ENCODE data around the gene HSPA9. TPM values are rescaled to one million over a fixed set of nuclear protein-coding genes. Genes with fewer than 3 reads are reported as not detected.

The HSPA9 gene
- total and polyA plus RNA-seq, 8 donors, result 68.8 to 427 (median 175) TPM

- Histone ChIP-seq H3K4me3 (no peak overlapping the region), H3K4me1 (peaks cover 11 to 26% (median 16%) of the 10 kb centered on the region in 4 donors), H3K27ac (peak overlapping the region in 2 of 5 donors; percentile 47 to 60), H3K27me3 (no peaks in the 10 kb centered on the region), H3K36me3 (peaks cover 12 to 46% (median 37%) of the 10 kb centered on the region in 4 donors), H3K9me3 (no peaks in the 10 kb centered on the region)
- WGBS, 5 donors, result 12 to 32% (median 22%) methylated on average over 4 of the region's 4 CpGs
- no peak for TF ChIP-seq CTCF (IDR thresholded peaks at IDR 0.05)
- peak in 1 of 3 donors; percentile 45 for TF ChIP-seq POLR2AphosphoS5 (IDR thresholded peaks at IDR 0.05)
- TF ChIP-seq POLR2A (IDR thresholded peaks at IDR 0.05), result no peak
- TF ChIP-seq EP300 (IDR thresholded peaks at IDR 0.05), result no peak
- intact Hi-C loops (cut with DNase I; ENCODE audit: low total_unique reads), result loop anchor here (5.0 kb wide), 1 partner anchor 57 kb away; no protein-coding TSS in a partner anchor
- peak; percentile 47 to 57 for DNase-seq
Measured at GRCh38 chr5:138504799-138505198, 70.4 kb downstream of the HSPA9 start.

Small RNA genes within 50 kb of the gene (small RNA-seq; reads per million reads assigned to genes)
- gene RF00154, result 29.0 to 120 (median 36.9) reads per million in 4 donors
- gene RF01210, result 0 reads per million in 4 donors
- gene SNORD63, result 440 to 649 (median 521) reads per million in 4 donors

Other genes with a start within 250 kb of the HSPA9 start
- 1 to 10 TPM in 2 of 5 donors, not detected in 3; 2.9 to 4.1 TPM for gene CDC25C, start 243.6 kb downstream of the HSPA9 start, total RNA-seq
- gene CDC25C, start 243.6 kb downstream of the HSPA9 start, polyA plus RNA-seq, result 1 to 10 TPM in 1 of 3 donors, under 1 TPM in 2; 0.75 to 2.1 (median 0.92) TPM
- 10 to 100 TPM in 4 of 5 donors, under 1 TPM in 1; 0.29 to 43.3 (median 26.8) TPM for gene FAM53C, start 237.1 kb downstream of the HSPA9 start, total RNA-seq
- 10 to 100 TPM in 1 of 3 donors, 1 to 10 TPM in 2; 7.0 to 13.4 (median 8.7) TPM for gene FAM53C, start 237.1 kb downstream of the HSPA9 start, polyA plus RNA-seq
- gene KDM3B, start 222.7 kb downstream of the HSPA9 start, total RNA-seq, result 100 to 1,000 TPM in 1 of 5 donors, 10 to 100 TPM in 4; 47.1 to 107 (median 62.6) TPM
- gene KDM3B, start 222.7 kb downstream of the HSPA9 start, polyA plus RNA-seq, result 10 to 100 TPM; 12.6 to 20.8 (median 15.6) TPM
- 10 to 100 TPM in 1 of 5 donors, 1 to 10 TPM in 2, not detected in 2; 4.5 to 73.3 (median 7.7) TPM for gene REEP2, start 136.3 kb downstream of the HSPA9 start, total RNA-seq
- 1 to 10 TPM; 2.1 to 5.8 (median 3.1) TPM for gene REEP2, start 136.3 kb downstream of the HSPA9 start, polyA plus RNA-seq
- gene EGR1, start 109.9 kb downstream of the HSPA9 start, total RNA-seq, result 10 to 100 TPM in 4 of 5 donors, 1 to 10 TPM in 1; 7.7 to 83.9 (median 48.1) TPM
- 10 to 100 TPM; 17.0 to 45.4 (median 30.2) TPM for gene EGR1, start 109.9 kb downstream of the HSPA9 start, polyA plus RNA-seq
- 100 to 1,000 TPM in 1 of 5 donors, 10 to 100 TPM in 3, 1 to 10 TPM in 1; 9.0 to 119 (median 53.3) TPM for gene ETF1, start 32.2 kb downstream of the HSPA9 start, total RNA-seq
- 10 to 100 TPM; 35.7 to 66.3 (median 48.7) TPM for gene ETF1, start 32.2 kb downstream of the HSPA9 start, polyA plus RNA-seq
- 100 to 1,000 TPM; 199 to 531 (median 258) TPM for gene CTNNA1, start 178.0 kb upstream of the HSPA9 start, total RNA-seq
- gene CTNNA1, start 178.0 kb upstream of the HSPA9 start, polyA plus RNA-seq, result 100 to 1,000 TPM in 2 of 3 donors, 10 to 100 TPM in 1; 88.7 to 138 (median 103) TPM

Data from stomach (tissue), 9 donors.